ENCODE measurements around the gene GPR4.
A peak's percentile ranks its signal among the peaks of the same experiment; 100 is the strongest.
"Not testable (repeated sequence)": the region's sequence is repeated elsewhere in the genome, so short reads cannot be mapped to it uniquely, and the experiment has no call there.

Gene GPR4

GRCh38 chr19:45601524-45602374 lies at the start of gene GPR4:
TSS of gene GPR4 (minus strand) at chr19:45602212. CDS start at chr19:45591866, 10,346 bp downstream.
- no peak for DNase-seq

DNA sequence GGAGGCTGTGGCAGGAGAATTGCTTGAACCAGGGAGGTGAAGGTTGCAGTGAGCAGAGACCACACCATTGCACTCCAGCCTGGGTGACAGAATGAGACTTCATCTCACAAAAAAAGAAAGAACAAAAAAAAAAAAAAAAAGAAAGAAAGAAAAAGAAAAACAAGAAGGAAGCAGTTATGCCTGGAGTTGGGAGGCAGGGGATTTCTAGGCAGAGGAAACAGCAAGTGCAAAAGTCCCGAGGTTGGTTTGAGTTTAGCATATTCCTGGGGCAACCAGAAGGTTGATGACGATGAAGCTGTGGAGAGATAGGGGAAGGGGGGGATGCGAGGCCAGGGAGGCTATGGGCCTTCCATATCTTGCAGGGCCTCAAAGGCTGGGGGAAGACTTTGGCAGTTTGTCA lies 48.7 kb upstream of the GPR4 start:
- DNase-seq: no peak

GRCh38 chr19:45646345-45646698 lies 44.3 kb upstream of the GPR4 start:
- no peak for DNase-seq

GRCh38 chr19:45645631-45646344 lies 43.8 kb upstream of the GPR4 start:
- peak; percentile 82 to 90 for DNase-seq

DNA sequence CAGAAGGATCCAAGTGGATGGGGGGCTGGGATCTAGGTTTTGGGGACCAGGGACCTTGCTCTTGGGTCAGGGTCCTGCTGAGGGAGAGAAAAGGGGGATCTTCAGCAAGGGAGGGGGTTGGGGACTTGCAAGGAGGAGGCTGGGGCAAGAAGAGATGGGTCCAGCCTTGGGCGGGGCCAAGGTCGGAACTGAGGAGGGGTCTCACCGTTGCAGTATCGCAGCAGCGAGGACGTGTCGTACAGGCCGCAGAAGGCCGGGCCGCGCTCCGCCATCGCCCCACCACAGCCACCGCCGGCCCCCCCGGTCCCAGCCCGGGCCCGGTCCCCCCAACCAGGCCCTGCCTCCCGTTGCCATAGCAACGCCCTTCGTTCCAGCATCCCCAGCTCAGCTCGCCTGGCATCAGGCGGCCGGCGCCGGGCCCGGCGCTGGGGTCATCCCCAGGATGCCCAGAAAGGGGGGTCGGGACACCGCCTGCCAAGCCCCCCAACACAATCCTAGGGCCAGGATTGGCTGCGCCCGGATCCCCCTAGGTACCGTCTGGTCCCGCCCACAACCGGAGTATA lies 43.1 kb upstream of the GPR4 start:
- no peak for DNase-seq

DNA sequence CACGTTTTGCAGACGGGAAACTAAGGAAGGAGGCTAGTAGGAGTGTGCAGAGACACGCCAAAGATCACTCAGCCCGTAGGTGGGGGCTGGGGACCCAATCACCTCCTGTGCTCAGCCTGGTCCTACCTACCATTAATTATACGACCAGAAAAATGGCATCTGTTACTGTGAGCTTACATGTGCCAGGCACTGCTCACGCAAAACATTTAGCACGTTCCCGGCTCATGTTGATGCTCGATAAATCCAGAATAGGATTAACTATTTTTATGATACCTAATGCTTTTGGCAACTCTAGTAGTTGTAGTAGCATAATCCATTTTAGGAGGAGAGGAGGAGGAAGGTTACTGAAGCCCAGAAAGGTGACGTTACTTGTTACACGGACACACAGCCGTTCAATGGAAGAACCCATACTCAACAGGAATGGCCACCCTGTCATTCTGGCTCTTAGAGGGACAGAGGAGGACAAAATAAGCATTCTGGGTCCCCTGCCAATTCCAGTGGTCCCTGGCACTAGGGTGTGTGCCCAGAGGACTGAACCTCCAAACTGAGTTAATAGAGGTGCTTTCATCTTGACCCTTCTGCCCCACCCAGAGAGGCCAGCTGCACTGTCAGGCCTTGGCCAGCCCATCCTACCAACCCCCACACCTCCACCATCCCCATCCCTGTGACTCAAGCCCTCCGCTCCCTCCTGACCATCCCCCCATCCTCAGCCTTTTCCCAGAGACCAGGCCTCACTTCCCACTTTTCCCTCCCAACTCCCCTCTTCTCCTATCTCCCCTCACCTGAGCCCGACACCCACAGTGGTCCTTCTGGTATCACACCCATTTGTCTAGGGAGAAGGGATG lies 42.1 kb upstream of the GPR4 start:
- DNase-seq: no peak

DNA sequence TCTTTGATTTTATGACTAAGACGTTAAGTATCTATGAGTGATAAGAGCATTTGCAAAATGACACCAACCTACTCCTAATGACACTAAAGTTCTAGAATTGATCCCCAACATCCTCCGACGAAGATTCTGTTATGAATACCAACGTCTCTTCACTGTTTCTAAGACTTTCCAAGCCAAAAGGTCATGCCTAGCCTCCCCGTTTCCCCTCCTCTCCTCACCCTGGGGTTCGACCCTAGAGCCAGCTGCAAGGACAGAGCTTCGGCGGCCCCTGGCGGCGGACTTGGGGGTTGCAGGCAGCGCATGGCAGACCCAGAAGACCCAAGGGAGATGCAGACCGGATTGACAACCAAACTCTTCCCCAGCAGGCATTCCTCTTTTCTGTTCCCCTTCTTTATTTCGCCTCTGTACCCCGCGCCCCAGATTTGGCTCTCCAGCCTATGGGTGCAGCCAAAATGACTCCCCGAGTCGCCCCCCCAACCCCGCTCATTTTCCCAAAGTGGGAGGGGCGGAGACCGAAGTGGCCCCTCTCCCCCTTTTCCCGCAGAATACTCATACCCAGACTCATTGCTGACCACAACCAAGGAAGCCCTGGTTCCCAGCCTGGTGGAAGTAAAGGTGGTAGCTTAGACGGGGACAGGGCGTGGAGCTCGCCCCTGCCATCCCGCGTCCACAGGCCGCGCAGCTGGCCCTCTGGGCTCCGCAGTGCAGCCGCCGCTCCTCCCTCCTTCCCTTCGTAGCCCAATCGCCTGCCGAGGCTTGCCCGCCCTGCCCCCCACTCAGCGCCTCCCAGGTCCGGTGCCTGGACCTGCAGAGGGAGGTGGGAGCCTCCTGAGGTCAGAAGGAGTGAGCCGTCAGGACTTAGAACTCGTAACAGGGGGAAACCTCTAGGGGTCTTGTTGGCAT lies 41.3 kb upstream of the GPR4 start:
- DNase-seq: peak; percentile 90 to 92

GRCh38 chr19:45641274-45642105 lies 39.5 kb upstream of the GPR4 start:
- peak; percentile 86 to 90 for DNase-seq

GRCh38 chr19:45640849-45641273 lies 38.8 kb upstream of the GPR4 start:
- DNase-seq: no peak

DNA sequence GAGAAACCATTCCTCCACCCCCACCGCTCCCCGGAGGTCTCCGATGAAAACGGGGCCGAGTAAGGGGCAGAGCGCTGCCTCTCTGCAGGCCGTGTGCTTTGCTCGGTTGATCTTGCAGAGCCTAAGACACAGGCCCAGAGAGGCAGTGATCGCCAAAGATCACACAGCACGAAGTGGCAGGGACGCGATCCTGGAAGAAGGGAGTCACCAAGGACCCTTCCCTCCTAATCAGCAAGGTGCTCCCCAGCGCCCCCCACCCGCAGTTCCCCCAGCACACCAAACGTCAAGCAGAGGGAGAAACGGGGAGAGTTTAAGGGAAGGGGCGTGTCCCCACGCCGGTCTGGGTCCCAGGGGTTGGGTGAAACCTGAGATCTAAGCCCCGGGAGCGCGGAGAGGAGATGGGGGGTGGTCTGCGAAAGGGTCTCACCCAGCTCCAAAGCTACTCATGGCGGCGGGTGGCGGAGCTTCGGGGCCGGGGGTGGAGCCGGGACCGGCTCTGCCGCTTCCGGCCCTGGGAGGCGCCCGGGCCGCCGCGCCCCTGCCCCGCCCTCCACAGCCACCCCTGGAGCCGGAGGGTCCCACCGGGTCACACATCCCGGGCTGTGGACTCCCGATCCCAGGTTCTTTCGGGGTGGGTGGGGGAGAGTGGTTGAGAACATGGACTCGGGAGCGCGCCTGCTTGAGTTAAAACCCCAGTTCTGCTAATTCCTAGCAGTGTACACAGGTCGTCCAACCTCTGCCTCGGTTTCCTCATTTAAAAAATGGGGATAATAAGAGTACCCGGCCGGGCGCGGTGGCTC lies 37.1 kb upstream of the GPR4 start, which contains the start of gene EML2:
TSS of gene EML2 (minus strand) at position 468 of the 800 bp plus-strand sequence. CDS start at position 447, 21 bp downstream.
- DNase-seq: peak; percentile 39 to 48

DNA sequence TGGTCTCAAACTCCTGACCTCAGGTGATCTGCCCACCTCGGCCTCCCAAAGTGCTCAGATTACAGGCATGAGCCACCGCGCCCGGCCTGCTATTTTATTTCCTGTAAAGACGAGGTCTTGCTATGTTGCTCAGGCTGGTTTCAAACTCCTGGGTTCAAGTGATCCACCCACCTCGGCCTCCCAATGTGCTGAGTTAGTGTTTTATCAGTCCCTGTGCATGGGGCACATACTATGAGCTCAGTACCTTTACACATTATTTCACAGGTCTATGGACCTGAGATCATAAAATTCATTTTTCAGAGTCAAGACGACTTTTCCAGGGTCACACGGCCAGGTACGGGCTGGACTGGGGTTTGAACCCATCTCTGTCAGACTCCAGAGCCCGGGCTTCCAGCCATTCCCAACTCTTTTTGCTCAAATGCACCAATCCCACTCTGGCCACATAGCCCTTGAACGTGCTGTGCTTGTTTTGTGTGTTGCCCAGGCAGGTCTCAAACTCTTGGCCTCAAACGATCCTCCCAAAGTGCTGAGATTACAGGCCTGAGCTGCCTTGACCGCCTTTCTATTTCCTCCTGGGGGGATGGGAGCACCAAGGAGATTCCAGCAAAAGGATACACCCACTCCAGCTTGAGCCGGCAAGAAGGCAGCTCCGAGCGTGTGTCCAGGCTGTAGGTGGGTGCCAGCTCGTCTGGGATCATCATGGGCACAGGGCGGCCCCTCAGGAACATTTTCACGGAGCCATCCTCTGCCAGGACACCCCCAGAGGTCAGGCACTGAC lies 36.1 kb upstream of the GPR4 start:
- DNase-seq: no peak

DNA sequence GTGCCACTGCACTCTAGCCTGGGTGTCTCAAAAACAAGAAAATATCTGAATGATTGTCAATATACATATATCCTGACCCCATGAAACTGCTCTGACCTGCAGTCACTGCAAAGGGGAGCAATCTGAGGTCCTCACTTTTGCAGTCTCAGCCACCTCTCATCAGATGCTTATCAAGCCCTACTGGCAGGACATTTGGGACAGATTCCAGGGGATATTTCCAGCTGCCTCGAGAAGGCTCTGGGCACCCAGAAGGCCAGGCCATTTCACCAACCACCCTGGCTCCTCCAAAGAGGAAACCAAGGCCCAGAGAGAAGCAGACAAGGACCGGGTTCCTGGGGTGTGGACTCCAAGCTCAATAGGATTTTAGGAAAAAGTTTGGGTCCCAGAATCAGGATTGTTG lies 34.9 kb upstream of the GPR4 start:
- DNase-seq: no peak

GRCh38 chr19:45636275-45636674 lies 34.3 kb upstream of the GPR4 start:
- no peak for DNase-seq

- DNase-seq: peak; percentile 37 to 42
Observed at GRCh38 chr19:45632468-45633196, 30.6 kb upstream of the GPR4 start.

DNA sequence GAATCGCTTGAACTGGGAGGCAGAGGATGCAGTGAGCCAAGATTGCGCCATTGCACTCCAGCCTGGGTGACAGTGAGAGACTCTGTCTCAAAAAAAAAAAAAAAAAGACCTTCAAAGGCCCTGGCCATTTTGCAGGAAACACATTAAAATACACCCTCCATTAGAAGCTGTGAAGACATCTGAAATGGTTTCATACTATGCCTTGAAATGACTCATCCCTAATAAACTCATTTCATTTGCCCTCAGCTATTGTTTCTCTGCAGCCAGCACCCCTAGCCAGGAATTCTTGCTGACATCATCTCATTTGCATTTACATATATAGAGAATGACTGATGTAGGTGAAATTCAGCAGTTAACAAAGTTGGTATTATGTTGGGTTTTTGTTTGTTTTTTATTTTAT lies 28.5 kb upstream of the GPR4 start:
- DNase-seq: no peak

DNA sequence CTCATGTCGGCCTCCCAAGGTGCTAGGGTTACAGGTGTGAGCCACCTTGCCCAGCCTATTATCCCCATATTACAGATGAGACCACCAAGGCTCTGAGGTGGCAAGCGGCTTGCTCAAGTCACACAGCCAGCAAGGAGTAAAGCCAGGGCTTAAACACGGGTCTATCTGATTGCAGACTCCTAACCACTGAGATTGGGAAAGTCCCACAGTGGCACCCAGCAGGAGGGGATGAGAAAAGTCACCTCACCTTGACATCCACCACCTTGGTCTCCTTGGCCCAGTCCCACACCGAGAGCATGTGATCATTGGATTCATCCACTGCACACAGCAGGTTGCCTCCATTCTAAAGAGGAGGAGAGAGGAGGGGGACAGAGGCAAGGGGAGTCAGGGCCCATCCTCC lies 27.7 kb upstream of the GPR4 start:
- DNase-seq: no peak

DNA sequence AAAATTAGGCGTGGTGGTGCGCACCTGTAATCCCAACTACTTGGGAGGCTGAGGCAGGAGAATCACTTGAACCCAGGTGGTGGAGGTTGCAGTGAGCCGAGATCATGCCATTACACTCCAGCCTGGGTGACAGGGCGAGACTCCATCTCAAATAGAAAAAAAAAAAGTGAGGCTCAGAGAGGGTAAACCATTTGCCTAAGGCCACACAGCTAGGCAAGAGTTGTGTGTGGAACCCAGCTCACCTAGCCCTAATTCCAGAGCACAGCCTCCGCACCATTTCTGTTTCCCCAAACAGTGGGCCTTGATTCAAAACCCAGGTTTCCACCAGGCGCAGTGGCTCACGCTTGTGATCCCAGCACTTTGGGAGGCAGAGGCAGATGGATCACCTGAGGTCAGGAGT lies 26.2 kb upstream of the GPR4 start:
- not testable (repeated sequence) for DNase-seq

- no peak for DNase-seq
Observed at GRCh38 chr19:45623984-45624383, 22.0 kb upstream of the GPR4 start.
